Measurements from ENCODE around the gene UBR2. TPM values are rescaled to one million over a fixed set of nuclear protein-coding genes. Genes with fewer than 3 reads are reported as not detected.

Gene UBR2
- total RNA-seq, result 10 to 100 TPM; 20.6 to 22.0 TPM

DNA sequence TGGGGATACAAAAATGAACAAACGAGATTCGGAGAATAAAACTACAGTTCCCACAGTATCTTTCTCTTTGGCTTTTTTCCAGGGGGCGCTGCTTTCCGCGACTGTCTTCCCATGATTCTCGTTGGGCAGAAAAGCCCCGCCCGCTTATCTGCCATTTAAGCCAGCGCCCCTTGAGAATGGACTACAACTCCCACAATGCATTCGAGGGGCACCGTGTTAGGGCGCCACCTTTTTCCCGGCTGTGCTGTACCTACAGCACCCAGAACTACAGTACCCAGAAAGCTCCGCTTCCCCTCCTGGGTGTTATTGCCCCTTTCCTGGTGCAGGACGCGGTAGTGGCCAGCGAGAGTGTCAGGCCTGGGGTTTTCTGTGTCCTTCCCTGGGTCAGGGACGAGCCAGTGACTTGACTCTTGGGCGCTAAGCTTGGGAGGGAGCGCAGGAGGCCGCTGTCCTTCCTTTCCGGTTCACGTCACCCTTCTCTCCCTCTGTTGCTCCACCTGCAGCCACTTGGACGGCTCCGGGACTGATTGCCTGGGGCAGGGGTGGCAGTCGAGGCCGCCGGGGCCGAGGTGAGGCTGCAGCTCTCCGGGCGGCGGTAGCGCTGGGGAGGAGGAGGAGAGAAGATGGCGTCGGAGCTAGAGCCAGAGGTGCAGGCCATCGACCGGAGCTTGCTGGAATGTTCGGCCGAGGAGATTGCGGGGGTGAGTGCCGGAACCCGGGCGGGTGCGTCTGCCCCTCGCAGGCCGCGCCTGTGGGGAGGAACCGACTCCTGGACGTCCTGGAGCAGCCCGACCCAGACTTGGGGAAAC is at the start of gene UBR2:
Gene UBR2, plus strand, starts transcription at position 333 of the 809 bp plus-strand sequence. Its CDS starts 291 bp downstream, at position 624.

GRCh38 chr6:42722497-42722896 is 158.7 kb downstream of the UBR2 start, which contains the start of gene PRPH2:
Gene PRPH2 (minus strand): TSS chr6:42722597. CDS start chr6:42722334, 263 bp downstream.

Small RNA genes lying within 50 kb of the gene (small RNA-seq; reads per million reads assigned to genes)
- gene RNU6-890P, result 0 to 0.06 reads per million in 2 donors

Other genes with a start within 250 kb of the UBR2 start
- gene TRERF1, start 112.1 kb upstream of the UBR2 start, total RNA-seq, result 1 to 10 TPM in 1 of 2 donors, under 1 TPM in 1; 0.67 to 1.7 TPM
- under 1 TPM; under 0.01 to 0.34 TPM for gene PRPH2, start 158.6 kb downstream of the UBR2 start, total RNA-seq
- gene TBCC, start 182.1 kb downstream of the UBR2 start, total RNA-seq, result 10 to 100 TPM; 37.2 to 49.0 TPM
- 1 to 10 TPM; 4.7 to 4.8 TPM for gene BICRAL, start 218.0 kb downstream of the UBR2 start, total RNA-seq

Data from melanocyte of skin (primary cell).